ENCODE results near the gene HSBP1. TPM values are rescaled to one million over a fixed set of nuclear protein-coding genes. Genes with fewer than 3 reads are reported as not detected.
A peak's percentile ranks its signal among the peaks of the same experiment; 100 is the strongest.

HSBP1 gene
- polyA plus RNA-seq, 5 donors = 173 to 207 (median 182) TPM

DNA sequence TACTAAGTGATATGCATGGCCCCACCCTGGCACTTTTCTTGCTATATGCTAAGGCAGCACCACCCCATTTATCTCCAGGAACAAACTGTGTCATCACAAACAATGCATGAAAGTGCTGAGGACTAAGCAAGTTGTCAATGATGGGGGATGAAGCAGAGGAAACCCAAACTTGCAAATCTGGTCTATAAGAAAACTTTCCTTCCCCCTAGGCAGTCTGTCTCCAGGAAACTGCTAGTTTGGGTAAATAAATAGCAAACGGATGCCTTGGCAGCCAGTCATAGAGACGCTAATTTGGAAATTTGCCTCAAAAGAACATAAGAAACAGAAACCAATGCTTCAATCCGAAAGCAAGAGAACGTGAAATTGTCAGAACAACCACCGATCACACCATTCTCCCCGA is 5.6 kb upstream of the HSBP1 start:
- DNase-seq = peak; percentile 74 to 86

DNA sequence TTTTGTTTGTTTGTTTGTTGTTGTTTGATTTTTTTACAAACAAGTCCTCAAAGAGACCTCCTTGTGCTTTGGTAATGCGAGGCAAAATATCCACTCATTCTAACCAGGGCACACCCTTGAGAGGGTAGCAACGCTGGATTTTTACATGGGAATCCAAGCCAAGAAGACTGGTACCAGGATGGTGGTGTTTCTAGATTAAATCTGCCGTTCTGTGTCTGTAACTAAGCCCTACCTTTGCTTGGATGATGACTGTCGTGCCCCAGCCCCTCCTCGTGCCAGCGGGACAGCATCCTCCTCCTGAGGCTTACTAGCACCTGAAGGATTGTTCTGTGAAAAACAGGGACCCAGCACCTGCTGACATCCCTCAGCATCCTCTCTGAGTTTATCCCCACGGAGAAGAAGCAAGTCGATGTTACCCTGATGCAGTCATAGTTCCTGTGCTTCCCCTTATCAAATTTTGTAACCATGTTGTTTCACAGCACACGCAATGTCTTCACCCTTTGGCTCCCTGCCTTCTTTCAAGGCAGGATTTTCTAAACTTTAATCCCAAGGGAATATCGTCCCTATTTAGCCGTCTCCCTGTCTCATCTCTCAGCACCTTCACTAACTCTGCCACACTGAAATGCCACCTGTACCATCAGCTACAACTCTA is 5.1 kb upstream of the HSBP1 start:
- DNase-seq = no peak

DNA sequence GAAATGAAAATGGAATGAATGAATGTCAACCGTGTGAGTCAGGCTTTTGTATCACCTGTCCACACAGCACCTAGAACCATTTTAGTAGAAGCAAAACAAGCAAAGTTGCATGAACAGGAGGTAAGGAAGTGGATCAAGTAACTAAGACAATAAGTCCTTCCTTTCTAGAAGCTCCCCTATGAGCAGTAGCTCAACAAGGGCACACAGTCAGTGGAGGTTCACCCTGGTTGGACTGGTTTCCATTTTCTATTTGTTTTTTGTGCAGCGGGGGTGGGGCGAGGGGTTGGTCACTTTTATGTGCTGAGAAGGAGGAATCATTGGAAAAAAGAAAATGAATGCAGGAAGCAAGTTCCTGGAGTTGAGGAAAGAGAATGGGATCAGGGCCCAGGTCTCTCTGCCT is 4.0 kb upstream of the HSBP1 start:
- no peak for DNase-seq

DNA sequence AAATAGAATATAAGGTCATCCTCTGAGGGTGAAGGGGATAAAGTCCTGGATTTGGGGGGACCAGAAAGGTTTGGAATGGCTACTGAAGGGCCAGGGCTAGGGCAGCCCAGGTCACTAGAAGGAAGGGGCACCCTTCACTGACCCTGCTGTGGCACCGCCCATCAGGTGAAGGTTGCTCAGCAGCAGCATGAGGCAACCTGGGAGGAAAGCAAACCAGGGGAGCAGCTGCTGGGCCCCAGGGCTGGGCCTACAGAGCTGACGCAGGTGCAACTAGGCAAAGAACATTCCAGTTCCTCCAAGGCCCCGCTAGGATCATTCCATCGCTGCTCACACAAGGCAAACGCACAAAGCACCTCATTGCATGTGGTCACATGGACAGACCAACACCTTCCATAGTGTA is 3.4 kb upstream of the HSBP1 start:
- DNase-seq = no peak

DNA sequence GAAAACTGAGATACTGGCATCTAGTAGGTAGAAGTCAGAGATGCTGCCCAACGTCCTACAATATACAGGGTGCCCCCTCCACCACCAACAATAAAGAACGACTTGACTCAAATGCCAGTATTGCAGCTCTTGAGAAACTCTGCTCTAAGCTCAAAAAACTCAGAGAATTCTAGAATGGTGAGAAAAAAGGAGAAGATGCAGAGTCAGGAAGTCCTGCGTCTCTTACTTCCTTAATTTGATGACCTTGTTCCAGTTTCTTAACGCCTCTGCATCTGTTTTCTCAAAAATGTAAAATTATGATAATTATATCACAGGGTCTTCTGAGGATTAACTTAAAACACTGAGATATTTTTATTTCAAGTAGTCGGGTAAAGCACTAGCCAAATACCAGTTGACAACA is 1.7 kb upstream of the HSBP1 start:
- DNase-seq = no peak

DNA sequence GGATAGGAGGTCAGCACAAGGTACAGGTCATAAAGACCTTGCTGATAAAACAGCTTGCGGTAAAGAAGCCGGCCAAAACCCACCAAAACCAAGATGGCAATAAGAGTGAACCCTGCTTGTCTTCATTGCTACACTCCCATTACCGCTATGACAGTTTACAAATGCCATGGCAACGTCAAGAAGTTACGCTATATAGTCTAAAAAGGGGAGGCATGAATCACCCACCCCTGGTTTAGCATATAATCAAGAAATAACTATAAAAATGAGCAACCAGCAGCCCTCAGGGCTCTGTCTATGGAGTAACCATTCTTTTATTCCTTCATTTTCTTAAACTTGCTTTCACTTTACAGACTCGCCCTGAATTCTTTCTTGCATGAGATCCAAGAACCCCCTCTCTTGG is 1.0 kb upstream of the HSBP1 start:
- no peak for DNase-seq

DNA sequence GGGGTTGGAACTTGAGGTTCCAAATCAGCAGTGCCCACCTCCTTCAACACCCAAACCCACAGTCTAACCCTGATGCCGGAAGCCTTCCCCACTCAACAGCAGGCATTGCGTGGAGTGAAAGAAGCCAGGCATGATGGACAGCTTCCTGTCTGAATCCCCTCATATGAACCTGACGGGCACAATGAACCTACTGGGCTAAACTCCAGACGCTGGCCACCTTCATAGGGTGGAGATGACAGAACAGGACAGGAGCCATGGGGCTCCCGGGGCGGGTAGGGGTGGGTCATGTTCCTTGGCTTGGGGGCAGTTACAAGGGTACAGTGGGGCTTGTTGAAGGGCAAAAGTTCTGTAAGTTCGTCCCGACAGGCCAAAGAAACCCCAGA is 460 bp upstream of the HSBP1 start:
- DNase-seq = no peak

DNA sequence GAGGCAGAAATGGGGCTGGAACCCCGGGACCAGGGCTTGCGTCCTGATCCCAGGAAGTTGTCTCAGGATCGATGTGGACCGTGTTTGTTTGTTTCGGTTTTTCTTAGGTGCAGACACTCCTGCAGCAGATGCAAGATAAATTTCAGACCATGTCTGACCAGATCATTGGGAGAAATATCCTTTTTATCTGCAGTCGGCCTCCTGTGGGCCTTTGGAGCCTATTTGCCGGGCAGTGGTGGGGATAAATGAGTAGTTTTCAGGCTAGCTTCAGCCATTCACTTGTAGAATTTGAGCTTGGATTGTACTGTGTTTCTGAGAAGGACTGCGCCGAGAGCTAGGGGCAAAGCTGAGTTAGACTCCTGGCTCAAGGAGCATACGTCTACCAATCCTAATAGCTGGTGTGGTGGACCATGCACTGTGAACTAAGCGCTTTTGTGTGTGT is 816 bp downstream of the HSBP1 start:
- no peak for DNase-seq

DNA sequence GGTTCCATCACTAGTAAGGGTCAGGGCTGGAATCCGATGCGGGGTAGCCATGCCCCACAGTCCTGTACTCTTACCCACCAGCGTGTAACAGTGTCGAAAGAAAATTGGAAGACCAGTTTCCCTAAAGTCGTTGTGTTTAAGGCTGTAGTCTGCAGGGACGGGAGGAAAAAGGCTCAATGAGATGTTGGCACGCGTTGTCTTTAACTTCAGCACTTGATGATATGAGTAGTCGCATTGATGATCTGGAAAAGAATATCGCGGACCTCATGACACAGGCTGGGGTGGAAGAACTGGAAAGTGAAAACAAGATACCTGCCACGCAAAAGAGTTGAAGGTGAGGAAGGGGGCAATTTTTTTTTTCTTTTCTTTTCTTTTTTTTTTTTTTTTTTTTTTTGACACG is 1.3 kb downstream of the HSBP1 start:
- DNase-seq = no peak

DNA sequence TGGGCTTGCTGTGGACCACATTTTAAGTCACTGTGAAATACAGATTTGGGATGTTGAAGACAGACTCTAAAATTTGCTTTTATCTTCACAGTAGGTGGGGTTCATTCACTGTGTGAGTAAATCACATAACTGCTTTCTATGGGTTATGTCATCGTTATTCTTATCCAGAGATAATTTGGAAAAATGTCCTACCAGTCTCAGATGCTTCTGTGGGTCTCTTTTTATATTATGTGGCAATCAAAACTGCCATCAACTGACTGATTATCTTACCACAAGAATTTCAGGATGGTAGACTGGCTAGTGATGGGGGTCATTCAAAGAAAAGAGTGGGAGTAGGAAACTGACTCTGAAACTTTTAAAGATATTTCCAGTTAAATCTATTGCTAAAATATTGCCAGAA is 3.1 kb downstream of the HSBP1 start:
- DNase-seq = no peak

DNA sequence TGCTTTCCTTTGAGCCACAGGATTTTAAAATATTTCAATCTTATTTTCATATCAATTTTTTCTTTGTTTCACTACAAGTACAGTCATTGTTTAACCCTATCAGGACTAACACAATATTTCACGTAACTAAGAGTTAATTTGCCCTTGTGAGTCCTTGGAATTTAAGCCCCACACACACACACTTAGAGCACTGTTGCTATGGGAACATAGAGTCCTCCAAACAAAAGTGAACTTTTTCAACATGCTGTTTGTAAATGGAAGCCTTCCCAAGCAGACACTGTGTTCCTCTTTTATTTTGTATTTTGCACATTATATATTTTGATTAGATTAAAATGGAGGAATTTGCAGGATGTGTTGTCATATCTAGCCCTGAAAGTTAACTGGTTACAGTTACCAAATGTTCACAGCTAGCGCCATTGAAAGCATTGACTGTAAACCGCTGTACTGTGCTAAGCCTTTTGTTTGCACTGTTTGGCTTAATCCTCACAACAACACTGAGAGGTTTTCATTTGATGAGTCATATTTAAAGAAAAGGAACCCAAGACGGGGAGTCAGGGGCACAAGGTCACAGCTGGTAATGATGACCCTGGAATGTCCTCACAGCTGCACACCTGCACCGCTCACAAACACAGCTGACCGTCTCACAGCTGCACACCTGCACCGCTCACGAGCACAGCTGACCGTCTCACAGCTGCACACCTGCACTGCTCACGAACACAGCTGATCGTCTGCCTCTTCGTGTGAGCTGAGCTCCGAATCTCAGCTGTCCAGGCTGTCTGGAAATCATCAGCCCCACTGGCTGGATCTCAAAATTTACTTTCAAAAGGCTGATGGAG is 6.3 kb downstream of the HSBP1 start:
- DNase-seq = peak; percentile 45 to 60

DNA sequence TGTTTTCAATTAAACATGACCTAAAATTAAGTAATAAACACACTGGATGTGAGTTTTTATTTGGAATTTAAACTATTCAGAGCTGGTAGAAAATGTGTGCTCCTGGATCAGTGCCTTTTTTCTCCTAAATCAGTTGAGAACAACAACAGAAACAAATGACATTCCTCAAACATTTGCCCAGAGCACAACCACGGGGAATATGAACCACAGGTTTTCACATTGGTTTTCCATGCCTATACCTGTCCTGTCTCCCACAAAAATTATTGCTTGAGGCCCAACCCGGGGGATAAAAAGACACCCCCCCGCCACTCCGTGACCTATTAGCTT is 6.8 kb downstream of the HSBP1 start:
- DNase-seq = no peak

DNA sequence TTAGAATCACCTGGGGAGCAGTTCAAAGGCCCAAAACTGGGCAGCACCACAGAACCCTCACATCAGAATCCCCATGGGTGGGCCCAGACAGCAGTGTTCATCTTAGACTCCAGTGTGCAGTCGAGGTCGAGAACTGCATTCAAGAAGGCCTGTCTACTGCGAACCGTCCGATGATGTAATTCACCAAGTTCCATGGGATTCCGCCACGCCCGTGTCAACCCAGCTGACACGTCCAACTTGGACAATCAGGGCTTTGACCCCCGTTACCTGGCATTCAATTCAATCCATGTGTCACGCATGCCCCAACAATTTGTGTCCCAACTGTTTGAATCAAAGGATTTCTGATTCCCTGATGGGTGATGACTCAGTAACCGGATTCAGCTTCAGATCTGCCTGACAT is 9.2 kb downstream of the HSBP1 start:
- DNase-seq = no peak

DNA sequence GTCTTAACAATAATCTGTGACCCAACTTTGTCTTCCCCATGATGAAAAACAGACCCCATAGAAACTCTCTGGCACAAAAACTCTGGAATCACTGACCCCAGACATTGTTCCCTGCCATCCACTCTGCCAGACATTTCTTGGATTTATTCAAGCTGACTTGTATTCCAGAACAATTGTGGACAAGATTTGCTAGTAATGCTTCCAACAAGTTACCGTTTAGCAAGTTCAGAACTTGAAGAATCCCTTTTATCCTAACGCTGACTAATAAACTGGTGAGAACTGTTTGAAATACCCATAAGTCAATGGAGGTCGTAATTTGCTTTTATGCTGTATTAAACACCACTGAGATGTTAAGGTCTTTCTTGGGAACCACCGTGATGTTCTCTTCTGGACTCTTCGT is 10.5 kb downstream of the HSBP1 start:
- DNase-seq = no peak

DNA sequence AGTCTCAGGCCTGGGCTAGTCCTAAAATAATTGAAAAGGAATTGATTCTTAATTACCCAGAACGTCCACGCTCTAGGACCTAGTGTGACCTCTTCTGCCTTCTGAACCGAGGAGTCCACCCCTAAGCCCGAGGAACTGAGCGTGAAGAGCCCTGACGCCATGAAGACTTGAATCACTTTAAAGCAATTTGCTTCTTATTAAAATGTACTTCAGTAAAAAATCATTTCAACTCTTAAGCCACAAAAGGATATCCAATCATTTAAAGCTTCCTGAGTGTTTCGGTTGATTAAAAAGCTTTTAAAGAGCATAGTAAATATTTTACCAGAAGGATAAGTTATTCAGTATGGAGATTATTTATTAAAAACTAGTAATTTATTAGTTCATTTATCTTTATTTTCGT is 11.6 kb downstream of the HSBP1 start:
- no peak for DNase-seq

DNA sequence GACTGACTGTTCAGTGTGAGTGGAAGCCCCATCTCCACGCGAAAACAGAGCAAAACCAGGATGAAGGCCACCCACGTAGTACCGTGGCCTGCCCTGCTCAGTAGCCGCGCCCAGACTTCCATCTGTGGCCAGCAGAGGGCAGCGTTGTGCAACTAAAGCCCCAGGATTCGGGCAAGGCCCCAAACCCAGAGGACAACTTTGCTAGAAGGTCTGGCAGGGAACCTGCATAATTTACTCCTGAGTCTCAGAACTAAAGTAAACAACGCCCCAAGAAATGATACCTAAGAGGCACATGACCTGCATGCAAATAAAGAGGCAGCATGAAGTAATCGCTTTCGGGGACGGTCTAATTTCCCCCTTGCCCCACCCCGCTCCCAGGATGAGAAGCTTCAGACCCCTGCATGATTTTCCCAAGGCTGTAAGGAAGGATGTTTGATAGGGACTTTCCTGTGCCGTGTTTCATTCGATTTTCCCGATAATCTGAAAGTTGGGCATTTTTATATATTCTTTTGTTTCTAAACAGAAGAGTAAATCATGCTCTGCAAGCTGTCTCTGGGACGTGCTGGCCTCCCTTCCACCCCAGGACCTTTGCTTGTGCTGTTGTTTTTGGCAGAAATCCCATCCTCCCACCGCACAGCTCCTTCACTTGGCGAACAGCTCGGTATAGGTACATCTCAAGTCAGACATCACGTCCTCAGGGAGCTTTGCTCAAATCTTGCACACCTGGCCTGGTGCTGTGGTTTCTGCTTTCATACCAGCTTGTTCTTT is 18.6 kb downstream of the HSBP1 start:
- DNase-seq = peak; percentile 61 to 71

DNA sequence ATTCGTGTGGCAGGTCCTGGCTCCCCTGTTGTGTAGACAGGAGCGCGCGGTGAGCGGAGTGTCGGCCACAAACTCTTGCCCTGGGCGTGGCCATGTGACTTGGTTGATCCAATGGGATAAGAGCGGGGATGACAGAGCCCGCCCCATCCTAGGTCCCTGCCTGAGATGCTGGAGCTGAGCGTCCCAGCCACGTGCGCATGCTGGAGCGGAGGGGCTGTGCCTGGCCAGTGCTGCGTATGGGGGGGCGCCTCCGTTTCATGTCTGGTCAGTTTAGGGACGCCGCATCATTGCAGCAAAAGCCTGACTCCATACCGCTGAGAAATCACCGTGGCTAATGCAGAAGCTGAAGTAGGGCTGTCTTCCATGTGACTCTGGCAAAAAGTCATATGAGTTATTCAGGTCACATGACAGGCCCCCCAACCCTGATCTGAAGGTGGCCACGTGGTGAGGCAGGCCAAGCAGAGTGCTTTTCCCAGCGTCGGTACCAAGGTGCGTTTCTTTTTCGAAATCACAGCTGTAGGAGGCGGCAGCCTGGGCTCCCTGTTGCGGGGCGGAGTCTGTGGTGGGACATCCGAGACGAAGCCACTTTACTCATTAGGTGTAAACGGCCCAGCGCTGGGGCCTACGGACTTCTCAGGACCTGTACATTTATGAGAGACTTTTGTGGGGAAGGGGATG is 22.5 kb downstream of the HSBP1 start:
- DNase-seq = no peak

DNA sequence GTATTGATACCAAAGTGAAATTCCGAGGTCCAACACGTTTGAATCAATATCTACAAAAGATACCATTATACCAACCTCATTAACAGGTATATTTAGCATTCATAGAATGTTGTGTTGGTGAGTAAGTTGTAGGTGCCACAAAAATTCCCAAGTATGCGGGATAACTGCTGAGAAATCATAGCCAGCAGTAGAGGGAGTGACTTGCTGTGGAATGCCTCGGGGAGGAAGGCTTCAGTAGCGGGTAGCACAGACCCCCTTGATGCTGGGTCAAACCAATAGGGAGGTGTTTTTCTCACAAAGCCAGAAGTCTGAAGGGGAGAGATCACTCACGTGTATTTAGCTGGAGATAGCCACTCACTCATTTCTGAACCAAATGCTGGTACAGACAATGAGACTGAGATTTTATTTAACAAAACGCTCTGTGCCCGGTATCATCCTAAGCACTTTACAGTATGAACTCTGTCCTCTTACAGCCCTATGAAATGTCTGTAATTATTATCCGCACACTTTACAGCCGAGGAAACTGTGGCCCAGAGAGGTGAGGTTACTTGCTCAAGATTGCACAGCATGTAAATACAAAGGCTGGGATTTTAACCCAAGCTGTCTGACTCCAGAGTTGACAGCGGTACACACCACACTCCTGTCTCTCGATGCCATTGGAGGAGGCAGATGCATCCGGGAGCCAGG is 23.1 kb downstream of the HSBP1 start:
- DNase-seq = no peak

DNA sequence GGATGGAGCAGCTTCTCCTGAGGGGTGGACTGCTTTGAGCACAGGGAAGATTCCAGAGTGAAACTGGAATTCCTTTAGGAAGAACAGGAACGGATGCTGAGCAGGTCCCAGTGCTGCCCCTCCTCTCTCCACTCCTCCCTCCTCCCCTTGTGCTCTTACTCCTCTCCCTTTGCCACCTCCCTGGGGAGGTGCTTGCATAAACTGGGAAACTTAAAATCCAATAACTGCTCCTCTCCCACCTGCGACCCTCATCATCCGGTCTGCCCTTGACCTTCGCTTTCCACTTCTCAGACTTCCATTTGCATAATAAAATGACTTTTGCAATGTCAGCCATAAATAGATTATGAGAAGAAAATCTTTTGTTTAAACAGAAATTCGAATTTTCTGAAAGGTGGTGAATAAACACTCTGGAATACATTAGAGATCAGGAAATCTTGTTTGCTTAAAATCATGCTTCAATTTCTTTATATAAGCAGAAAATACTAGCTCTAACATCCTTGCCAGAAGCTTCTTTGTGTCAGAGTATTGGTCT is 23.7 kb downstream of the HSBP1 start:
- no peak for DNase-seq

DNA sequence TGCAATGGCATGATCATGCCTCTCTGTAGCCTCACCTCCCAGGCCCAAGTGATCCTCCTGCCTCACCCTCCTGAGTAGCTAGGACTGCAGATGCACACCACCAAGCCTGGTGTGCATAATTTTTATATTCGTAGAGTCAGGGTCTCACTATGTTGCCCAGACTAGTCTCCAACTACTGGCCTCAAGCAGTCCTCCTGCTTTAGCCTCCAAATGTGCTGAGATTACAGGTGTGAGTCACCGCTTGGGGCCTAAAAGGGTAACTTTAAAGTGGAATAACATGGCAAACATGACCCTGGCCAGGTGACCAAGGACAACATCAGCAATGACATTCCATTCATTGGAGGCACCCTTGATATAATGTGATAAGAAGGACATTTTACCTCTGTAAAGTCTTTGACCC is 26.1 kb downstream of the HSBP1 start:
- no peak for DNase-seq

All from right lung (tissue), 5 donors.